H4 (cell line): ENCODE measurements around the gene PPM1H. TPM values are rescaled to one million over a fixed set of nuclear protein-coding genes. Genes with fewer than 3 reads are reported as not detected.
"Not testable (repeated sequence)": the region's sequence is repeated elsewhere in the genome, so short reads cannot be mapped to it uniquely, and the experiment has no call there.

ENCODE experiments used
- DNase-seq: peaks from one replicate; pipeline ENCODE4 v3.0.0-alpha.2; 2015; ENCODE audit warnings: low spot score
- total RNA-seq: library from RNA; depleted of rRNA; stranded (reverse); fragments of >200 nt; shearing (Covaris generic); gene quantifications from 2 replicates; pipeline ENCODE4 v1.2.3, GENCODE V29; 2014

Gene PPM1H
- total RNA-seq, 1 experiment from 2014 or later = 2.9 TPM

GRCh38 chr12:62683776-62684569 lies 251.0 kb downstream of the PPM1H start:
- DNase-seq = no peak

GRCh38 chr12:62681306-62681705 lies 253.6 kb downstream of the PPM1H start:
- DNase-seq = no peak

- DNase-seq = no peak
Measured at GRCh38 chr12:62679608-62680007, 255.3 kb downstream of the PPM1H start.

GRCh38 chr12:62677355-62677754 lies 257.6 kb downstream of the PPM1H start:
- no peak for DNase-seq

GRCh38 chr12:62676521-62677307 lies 258.2 kb downstream of the PPM1H start:
- no peak for DNase-seq

- DNase-seq = no peak
Measured at GRCh38 chr12:62673028-62673815, 261.7 kb downstream of the PPM1H start.

- no peak for DNase-seq
Measured at GRCh38 chr12:62670986-62671720, 263.8 kb downstream of the PPM1H start.

GRCh38 chr12:62668782-62669181 lies 266.2 kb downstream of the PPM1H start:
- DNase-seq = no peak

GRCh38 chr12:62664951-62665350 lies 270.0 kb downstream of the PPM1H start:
- not testable (repeated sequence) for DNase-seq

GRCh38 chr12:62660756-62661155 lies 274.2 kb downstream of the PPM1H start:
- no peak for DNase-seq

- no peak for DNase-seq
Measured at GRCh38 chr12:62659453-62660295, 275.3 kb downstream of the PPM1H start.

- DNase-seq = no peak
Measured at GRCh38 chr12:62658910-62659309, 276.0 kb downstream of the PPM1H start.

- DNase-seq = no peak
Measured at GRCh38 chr12:62657363-62657632, 277.7 kb downstream of the PPM1H start.

GRCh38 chr12:62656591-62657362 lies 278.2 kb downstream of the PPM1H start:
- DNase-seq = no peak

- DNase-seq = no peak
Measured at GRCh38 chr12:62655666-62656151, 279.2 kb downstream of the PPM1H start.

- no peak for DNase-seq
Measured at GRCh38 chr12:62654326-62655241, 280.4 kb downstream of the PPM1H start.

- no peak for DNase-seq
Measured at GRCh38 chr12:62653740-62654139, 281.2 kb downstream of the PPM1H start.

GRCh38 chr12:62653304-62653703 lies 281.6 kb downstream of the PPM1H start:
- no peak for DNase-seq

- DNase-seq = no peak
Measured at GRCh38 chr12:62651138-62651537, 283.8 kb downstream of the PPM1H start.
